ENCODE results near the gene BRWD1.
"Not testable (repeated sequence)": the region's sequence is repeated elsewhere in the genome, so short reads cannot be mapped to it uniquely, and the experiment has no call there.

The BRWD1 gene

GRCh38 chr21:39173716-39174680, 139.4 kb downstream of the BRWD1 start:
- no peak for DNase-seq (ENCODE audit: low read depth in 2 of 2)

GRCh38 chr21:39169906-39170305, 143.5 kb downstream of the BRWD1 start:
- DNase-seq (ENCODE audit: low read depth in 2 of 2) = no peak

GRCh38 chr21:39168800-39169199, 144.6 kb downstream of the BRWD1 start:
- no peak for DNase-seq (ENCODE audit: low read depth in 2 of 2)

GRCh38 chr21:39164523-39164922, 148.9 kb downstream of the BRWD1 start:
- DNase-seq (ENCODE audit: low read depth in 2 of 2) = no peak

GRCh38 chr21:39161064-39161463, 152.4 kb downstream of the BRWD1 start:
- no peak for DNase-seq (ENCODE audit: low read depth in 2 of 2)

- DNase-seq (ENCODE audit: low read depth in 2 of 2) = no peak
Observed at GRCh38 chr21:39159342-39160063, 153.9 kb downstream of the BRWD1 start.

GRCh38 chr21:39157241-39157640, 156.2 kb downstream of the BRWD1 start:
- DNase-seq (ENCODE audit: low read depth in 2 of 2) = not testable (repeated sequence)

- DNase-seq (ENCODE audit: low read depth in 2 of 2) = no peak
Observed at GRCh38 chr21:39156024-39156423, 157.4 kb downstream of the BRWD1 start.

GRCh38 chr21:39155578-39155977, 157.9 kb downstream of the BRWD1 start:
- DNase-seq (ENCODE audit: low read depth in 2 of 2) = no peak

GRCh38 chr21:39153842-39154241, 159.6 kb downstream of the BRWD1 start:
- no peak for DNase-seq (ENCODE audit: low read depth in 2 of 2)

- DNase-seq (ENCODE audit: low read depth in 2 of 2) = no peak
Observed at GRCh38 chr21:39153373-39153772, 160.1 kb downstream of the BRWD1 start.

- no peak for DNase-seq (ENCODE audit: low read depth in 2 of 2)
Observed at GRCh38 chr21:39152271-39152670, 161.2 kb downstream of the BRWD1 start.

GRCh38 chr21:39150877-39151276, 162.6 kb downstream of the BRWD1 start:
- DNase-seq (ENCODE audit: low read depth in 2 of 2) = no peak

GRCh38 chr21:39150316-39150715, 163.1 kb downstream of the BRWD1 start:
- DNase-seq (ENCODE audit: low read depth in 2 of 2) = no peak

- no peak for DNase-seq (ENCODE audit: low read depth in 2 of 2)
Observed at GRCh38 chr21:39149882-39150281, 163.6 kb downstream of the BRWD1 start.

GRCh38 chr21:39148975-39149374, 164.5 kb downstream of the BRWD1 start:
- no peak for DNase-seq (ENCODE audit: low read depth in 2 of 2)

- DNase-seq (ENCODE audit: low read depth in 2 of 2) = no peak
Observed at GRCh38 chr21:39144191-39144590, 169.2 kb downstream of the BRWD1 start.

GRCh38 chr21:39142972-39143371, 170.5 kb downstream of the BRWD1 start:
- DNase-seq (ENCODE audit: low read depth in 2 of 2) = no peak

GRCh38 chr21:39141502-39141901, 171.9 kb downstream of the BRWD1 start:
- no peak for DNase-seq (ENCODE audit: low read depth in 2 of 2)

GRCh38 chr21:39137248-39138178, 175.9 kb downstream of the BRWD1 start:
- no peak for DNase-seq (ENCODE audit: low read depth in 2 of 2)

- no peak for DNase-seq (ENCODE audit: low read depth in 2 of 2)
Observed at GRCh38 chr21:39136711-39137110, 176.7 kb downstream of the BRWD1 start.

GRCh38 chr21:39136138-39136537, 177.3 kb downstream of the BRWD1 start:
- DNase-seq (ENCODE audit: low read depth in 2 of 2) = not testable (repeated sequence)

Measured in stimulated activated CD8-positive, alpha-beta memory T cell treated with anti-CD3 and anti-CD28 coated beads, Interleukin-15, amount 100 ng/mL, for 48 hours (primary cell).